Common myeloid progenitor, CD34-positive (primary cell): ENCODE measurements around the gene DDX10.

ENCODE experiments used
- CTCF ChIA-PET: fragments of 350-600 bp; sonication (Branson Sonifier 250); formaldehyde crosslinking; loops from one replicate; lab custom pipeline; 2021; ENCODE audit warnings: antibody characterized with exemption; lab: Charles Lee
- POLR2A ChIA-PET: fragments of 350-600 bp; sonication (Branson Sonifier 250); formaldehyde crosslinking; loops from one replicate; lab custom pipeline; 2021; ENCODE audit warnings: antibody characterized with exemption; lab: Charles Lee
- DNase-seq, 3 donors: peaks; one replicate each; pipeline versions ENCODE4 v3.0.0 to v3.0.0-alpha.2; 2013
- H3K27ac ChIP-seq, 2 experiments: 1 replicate in 1 of 2; 2 replicates in 1 of 2; pipeline ENCODE4 v1.7.0; 2013; ENCODE audit warnings: inconsistent platforms in 2 of 2, low read length in 2 of 2, mild to moderate bottlenecking in 2 of 2, low read depth in 1 of 2, moderate library complexity in 1 of 2; ENCODE audit not compliant: severe bottlenecking in 2 of 2, insufficient read depth in 1 of 2, poor library complexity in 1 of 2
- H3K27me3 ChIP-seq, 5 experiments: replicated peaks in 2 of 5; 1 replicate in 3 of 5; 2 replicates in 2 of 5; pipeline versions ENCODE4 v1.6.1 to v1.7.0; 2013; ENCODE audit warnings: low read length in 4 of 5, mild to moderate bottlenecking in 2 of 5, moderate library complexity in 2 of 5, inconsistent platforms in 1 of 5; ENCODE audit not compliant: insufficient read depth in 5 of 5, control insufficient read depth in 4 of 5
- H3K36me3 ChIP-seq, 4 experiments: 1 replicate in 2 of 4; 2 replicates in 2 of 4; pipeline versions ENCODE4 v1.6.1 to v1.7.0; 2013; ENCODE audit warnings: low read length in 3 of 4, control low read depth in 1 of 4, mild to moderate bottlenecking in 1 of 4; ENCODE audit not compliant: control insufficient read depth in 4 of 4, insufficient read depth in 4 of 4
- H3K4me1 ChIP-seq, 4 experiments: 1 replicate in 3 of 4; 2 replicates in 1 of 4; pipeline versions ENCODE4 v1.6.1 to v1.7.1; 2013; ENCODE audit warnings: low read length in 3 of 4, mild to moderate bottlenecking in 3 of 4, control low read depth in 1 of 4, inconsistent platforms in 1 of 4, moderate library complexity in 1 of 4; ENCODE audit not compliant: control insufficient read depth in 4 of 4, insufficient read depth in 4 of 4; ENCODE audit errors: control extremely low read depth in 1 of 4
- H3K4me3 ChIP-seq, 7 experiments: 1 replicate in 4 of 7; 2 replicates in 3 of 7; pipeline versions ENCODE4 v1.5.1 to v1.7.0; 2013; ENCODE audit warnings: mild to moderate bottlenecking in 7 of 7, low read length in 6 of 7, moderate library complexity in 6 of 7, inconsistent platforms in 2 of 7, low read depth in 2 of 7, control low read depth in 1 of 7; ENCODE audit not compliant: insufficient read depth in 4 of 7, control insufficient read depth in 1 of 7; ENCODE audit errors: extremely low read depth in 1 of 7
- H3K9me3 ChIP-seq, 5 experiments: 1 replicate in 4 of 5; 2 replicates in 1 of 5; pipeline versions ENCODE4 v1.6.1 to v1.7.1; 2013; ENCODE audit warnings: low read length in 4 of 5, mild to moderate bottlenecking in 2 of 5, inconsistent platforms in 1 of 5, low read depth in 1 of 5, moderate library complexity in 1 of 5; ENCODE audit not compliant: control insufficient read depth in 4 of 5, insufficient read depth in 2 of 5; ENCODE audit errors: control extremely low read depth in 1 of 5
- WGBS: methylation state at CpG from one replicate; pipeline ENCODE4 v1.1.5; 2013; ENCODE audit not compliant: insufficient coverage; 5-methylcytosine and 5-hydroxymethylcytosine counted together

DDX10 gene

DNA sequence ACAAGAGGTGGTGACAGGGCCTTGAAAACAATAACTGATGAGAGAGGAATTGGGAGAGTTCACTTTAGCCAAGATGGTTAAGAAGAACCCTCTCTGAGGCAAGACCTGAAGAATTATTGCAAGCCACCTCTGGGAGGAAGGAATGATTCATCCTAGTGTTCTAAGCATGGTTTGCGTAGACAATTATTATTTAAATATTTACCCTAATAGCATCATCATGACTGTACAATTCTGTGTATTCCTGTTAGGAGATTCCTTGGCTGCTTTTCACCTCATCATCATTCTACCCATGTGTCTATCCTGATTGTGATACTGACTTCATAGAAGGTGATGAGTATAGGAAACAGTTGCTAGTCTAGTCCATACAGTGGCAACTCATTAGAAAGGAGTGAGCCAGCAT is 264.4 kb downstream of the DDX10 start:
- Histone ChIP-seq H3K27ac (no peak overlapping the region), H3K9me3 (no peaks in the 10 kb centered on the region), H3K4me3 (no peak overlapping the region), H3K4me1 (no peaks in the 10 kb centered on the region), H3K27me3 (no peaks in the 10 kb centered on the region), H3K36me3 (peaks cover 0 to 2% (median 0%) of the 10 kb centered on the region in 4 experiments)
- DNase-seq, result no peak
- POLR2A ChIA-PET, result no interaction called here
- CTCF ChIA-PET, result no interaction called here
- no CpG with 5 or more reads among the region's 1 CpG for WGBS

DNA sequence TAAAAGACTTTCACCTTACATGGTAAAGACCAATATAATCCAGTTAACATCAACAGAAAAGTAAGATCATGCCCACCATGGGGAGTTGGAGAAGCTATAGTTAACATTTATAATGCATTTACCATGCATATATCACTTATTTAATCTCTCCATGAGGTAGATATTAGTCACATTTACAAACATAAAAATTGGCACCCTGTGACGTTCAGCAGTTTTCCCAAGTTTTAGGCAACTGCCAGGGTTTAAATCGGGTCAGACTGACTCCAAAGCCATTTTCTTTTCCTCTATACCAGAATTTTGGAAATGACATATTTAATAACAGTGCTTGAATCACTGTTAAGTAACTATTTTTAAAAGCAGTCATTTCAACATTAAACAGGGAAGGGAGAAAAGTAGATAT is 266.3 kb downstream of the DDX10 start:
- DNase-seq, result no peak
- Histone ChIP-seq H3K4me1 (no peaks in the 10 kb centered on the region), H3K4me3 (no peak overlapping the region), H3K9me3 (no peaks in the 10 kb centered on the region), H3K27me3 (no peaks in the 10 kb centered on the region), H3K27ac (no peak overlapping the region), H3K36me3 (peaks cover 0 to 2% (median 0%) of the 10 kb centered on the region in 4 experiments)
- CTCF ChIA-PET, result no interaction called here
- 100% methylated on average over 1 of the region's 2 CpGs for WGBS
- POLR2A ChIA-PET, result no interaction called here

DNA sequence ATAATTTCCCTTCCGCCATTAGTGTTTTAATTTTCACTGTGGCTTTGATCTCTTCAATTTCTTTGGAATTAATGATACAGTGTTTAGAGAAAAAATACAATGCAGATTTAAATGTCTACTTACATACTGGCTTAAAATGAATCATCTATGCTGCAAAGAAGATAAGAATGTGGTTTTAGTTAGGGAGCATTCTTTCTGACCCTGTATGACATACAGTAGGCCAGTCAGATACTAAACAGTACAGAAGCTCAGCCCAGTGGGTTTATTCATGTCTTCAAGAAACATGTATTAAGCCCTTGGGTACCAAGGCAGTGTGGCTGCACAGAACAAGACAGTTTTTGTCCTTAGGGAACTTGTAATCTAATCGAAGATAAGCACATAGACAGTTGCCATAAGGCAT is 268.8 kb downstream of the DDX10 start:
- WGBS, result 100% methylated on average over 1 of the region's 2 CpGs
- Histone ChIP-seq H3K4me1 (no peaks in the 10 kb centered on the region), H3K27ac (no peak overlapping the region), H3K27me3 (no peaks in the 10 kb centered on the region), H3K4me3 (no peak overlapping the region), H3K9me3 (no peaks in the 10 kb centered on the region), H3K36me3 (no peaks in the 10 kb centered on the region)
- DNase-seq, result no peak
- ChIA-PET POLR2A (no interaction called here), CTCF (no interaction called here)

DNA sequence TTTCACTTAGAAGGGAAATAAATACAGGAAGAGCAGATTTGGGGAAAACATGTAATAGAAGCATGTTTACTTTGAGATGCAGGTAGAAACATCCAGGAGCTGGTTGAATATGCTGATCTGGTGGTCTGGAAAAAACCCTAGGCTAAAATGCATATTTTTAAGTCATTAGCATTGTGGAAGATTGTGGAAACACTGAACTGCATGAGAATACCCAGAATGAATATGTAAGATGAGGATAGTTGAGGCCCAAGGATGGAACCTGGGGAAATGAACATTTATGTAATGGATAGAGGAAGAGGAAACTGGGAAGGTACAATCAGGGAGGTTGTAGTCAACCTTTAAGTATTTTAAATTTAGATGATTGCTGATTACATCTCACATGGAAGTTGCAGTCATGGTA is 269.4 kb downstream of the DDX10 start:
- H3K27ac ChIP-seq, result no peak overlapping the region
- no peaks in the 10 kb centered on the region for H3K36me3 ChIP-seq
- ChIA-PET POLR2A (no interaction called here), CTCF (no interaction called here)
- DNase-seq, result no peak
- H3K27me3 ChIP-seq, result no peaks in the 10 kb centered on the region
- H3K4me3 ChIP-seq, result no peak overlapping the region
- no peaks in the 10 kb centered on the region for H3K4me1 ChIP-seq
- no peaks in the 10 kb centered on the region for H3K9me3 ChIP-seq

DNA sequence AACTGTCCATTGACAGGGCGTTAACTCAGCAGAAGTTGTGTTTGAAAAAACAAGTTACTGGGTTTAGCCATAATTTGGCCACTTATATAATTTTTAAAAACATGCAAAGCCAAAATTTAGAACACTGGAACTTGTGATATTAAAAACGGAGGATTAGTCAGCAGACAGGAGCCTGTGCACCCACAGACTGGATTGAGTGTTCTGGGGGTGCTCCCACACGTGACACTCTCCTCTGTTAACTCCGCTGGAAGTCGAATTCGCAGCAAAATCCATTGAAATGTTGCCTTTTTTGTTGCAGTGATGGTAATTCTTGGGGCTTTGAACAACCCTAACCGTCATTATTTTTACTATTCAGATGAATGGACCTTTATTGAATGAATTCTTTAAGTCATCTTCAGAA is 269.8 kb downstream of the DDX10 start:
- WGBS, result 95% methylated on average over 2 of the region's 7 CpGs

DNA sequence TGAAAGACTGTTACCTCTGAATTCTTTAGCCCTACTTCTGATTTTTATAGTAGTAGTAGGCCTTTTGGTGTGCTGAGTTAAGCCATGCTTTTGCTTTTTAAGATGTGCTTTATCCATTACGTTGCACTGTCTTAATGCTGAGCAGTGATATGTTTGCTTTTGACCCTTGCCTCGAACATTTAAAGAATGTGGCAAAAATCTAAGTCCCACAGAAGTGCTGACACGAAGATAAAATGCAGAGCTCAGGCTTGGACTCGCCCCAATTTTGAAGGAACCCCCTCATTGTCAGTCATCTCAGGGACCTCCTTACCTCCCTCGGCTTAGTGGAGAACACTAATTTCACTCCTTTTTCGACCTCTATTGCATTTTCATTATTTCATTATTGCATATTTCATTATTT is 272.9 kb downstream of the DDX10 start:
- no peak for DNase-seq
- no peak overlapping the region for H3K27ac ChIP-seq
- no peak overlapping the region for H3K4me3 ChIP-seq
- no peaks in the 10 kb centered on the region for H3K4me1 ChIP-seq
- H3K36me3 ChIP-seq, result peaks cover 4 to 15% (median 7%) of the 10 kb centered on the region in 4 experiments
- CTCF ChIA-PET, result no interaction called here
- no peaks in the 10 kb centered on the region for H3K27me3 ChIP-seq
- no peaks in the 10 kb centered on the region for H3K9me3 ChIP-seq
- POLR2A ChIA-PET, result no interaction called here
- WGBS, result 100% methylated on average over 4 of the region's 6 CpGs

More for the DNA sequence above, 269.8 kb downstream of the DDX10 start:
- Histone ChIP-seq H3K27ac (no peak overlapping the region), H3K4me3 (no peak overlapping the region), H3K27me3 (no peaks in the 10 kb centered on the region), H3K9me3 (no peaks in the 10 kb centered on the region), H3K4me1 (no peaks in the 10 kb centered on the region), H3K36me3 (peaks cover 0 to 1% (median 0%) of the 10 kb centered on the region in 4 experiments)
- DNase-seq, result no peak
- POLR2A ChIA-PET, result no interaction called here
- CTCF ChIA-PET, result no interaction called here

DNA sequence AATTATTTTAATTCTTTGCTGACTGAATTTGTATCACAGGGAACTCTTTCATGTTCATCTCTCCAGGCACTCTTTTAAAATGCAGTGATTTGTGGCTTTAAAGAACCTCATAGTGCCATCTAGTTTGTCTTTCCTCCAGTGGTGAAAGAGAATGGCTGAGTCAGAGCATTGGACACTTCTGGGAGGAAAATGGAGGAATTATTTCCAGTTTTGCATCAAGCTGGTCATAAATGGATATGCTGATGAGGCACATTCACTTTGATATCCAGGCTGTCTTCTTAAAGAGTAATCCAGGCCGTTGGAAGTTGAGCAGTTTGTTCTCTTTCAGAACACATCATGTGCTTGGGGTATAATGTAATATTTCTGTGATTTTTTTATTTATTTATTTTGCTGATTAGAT is 273.7 kb downstream of the DDX10 start:
- no peaks in the 10 kb centered on the region for H3K9me3 ChIP-seq
- 100% methylated on average over 1 of the region's 1 CpG for WGBS
- no peak overlapping the region for H3K27ac ChIP-seq
- no peak for DNase-seq
- H3K4me1 ChIP-seq, result no peaks in the 10 kb centered on the region
- H3K4me3 ChIP-seq, result no peak overlapping the region
- ChIA-PET POLR2A (no interaction called here), CTCF (no interaction called here)
- peaks cover 4 to 15% (median 7%) of the 10 kb centered on the region in 4 experiments for H3K36me3 ChIP-seq
- H3K27me3 ChIP-seq, result no peaks in the 10 kb centered on the region
